ENCODE data around the gene IFNA6.

GRCh38 chr9:21334701-21335632, 15.7 kb downstream of the IFNA6 start, which contains the start of gene KLHL9:
- TF ChIP-seq EZH2 (IDR thresholded peaks at IDR 0.05; ENCODE audit: low read depth, low read length, severe bottlenecking): no peak
- no peak for TF ChIP-seq CTCF (IDR thresholded peaks at IDR 0.05; ENCODE audit: control extremely low read depth in 1 of 3, insufficient read depth in 1 of 3, low read depth in 1 of 3, low read length in 3 of 3)
- no peak for TF ChIP-seq EGR1 (IDR thresholded peaks at IDR 0.05; ENCODE audit: borderline replicate concordance, low read depth, low read length)
- TF ChIP-seq POLR2A (IDR thresholded peaks at IDR 0.05; ENCODE audit: control extremely low read depth in 1 of 2, low read depth in 2 of 2, low read length in 2 of 2): peak in 1 of 2 experiments; percentile 79; a peak in 2 of 3 replicates
- TF ChIP-seq TAF1 (IDR thresholded peaks at IDR 0.05; ENCODE audit: low read depth, low read length): peak; percentile 82
- no peak for TF ChIP-seq TEAD4 (IDR thresholded peaks at IDR 0.05; ENCODE audit: low read depth, low read length)
- TF ChIP-seq EP300 (IDR thresholded peaks at IDR 0.05; ENCODE audit: borderline replicate concordance in 1 of 2, low read depth in 2 of 2, low read length in 2 of 2): no peak
- TF ChIP-seq JUN (IDR thresholded peaks at IDR 0.05; ENCODE audit: low read depth, low read length): no peak
- TF ChIP-seq YY1 (IDR thresholded peaks at IDR 0.05; ENCODE audit: low read depth, low read length): no peak; the same call in 1 of the 2 replicates
- TF ChIP-seq SIX5 (IDR thresholded peaks at IDR 0.05; ENCODE audit: low read depth, low read length): no peak
- TF ChIP-seq CEBPB (IDR thresholded peaks at IDR 0.05; ENCODE audit: low read depth, low read length): no peak
- TF ChIP-seq JUND (IDR thresholded peaks at IDR 0.05; ENCODE audit: low read length): no peak
- TF ChIP-seq PHF8 (conservative IDR thresholded peaks at IDR 0.05; ENCODE audit: low read depth, low read length): peak; percentile 88
- TF ChIP-seq POLR2AphosphoS5 (IDR thresholded peaks at IDR 0.05; ENCODE audit: low read depth, low read length): peak; percentile 39; the same call in 1 of the 2 replicates

Data from H1 (cell line).